Trophoblast cell (in vitro differentiated cells and primary cell): ENCODE results near the gene CACNA2D3.
A peak's percentile ranks its signal among the peaks of the same experiment; 100 is the strongest.

ENCODE experiments used
- DNase-seq, 2 donors: peaks; one replicate each; pipeline ENCODE4 v3.0.0-alpha.2; 2016
- H2AFZ ChIP-seq: 2 replicates; pipeline ENCODE4 v1.6.1; 2013; ENCODE audit warnings: low read length, moderate library complexity, mild to moderate bottlenecking; ENCODE audit not compliant: insufficient read depth, poor library complexity
- H2AK5ac ChIP-seq: 2 replicates; pipeline ENCODE4 v1.6.1; 2013; ENCODE audit warnings: mild to moderate bottlenecking, low read length
- H2BK120ac ChIP-seq: 2 replicates; pipeline ENCODE4 v1.6.1; 2013; ENCODE audit warnings: low read length, mild to moderate bottlenecking, moderate library complexity; ENCODE audit not compliant: insufficient read depth, poor library complexity
- H2BK12ac ChIP-seq: 2 replicates; pipeline ENCODE4 v1.6.1; 2013; ENCODE audit warnings: mild to moderate bottlenecking, low read length, moderate library complexity
- H2BK5ac ChIP-seq: 2 replicates; pipeline ENCODE4 v1.6.1; 2013; ENCODE audit warnings: low read length, low read depth, moderate library complexity, mild to moderate bottlenecking; ENCODE audit not compliant: poor library complexity
- H3K14ac ChIP-seq: 2 replicates; pipeline ENCODE4 v1.6.1; 2013; ENCODE audit warnings: mild to moderate bottlenecking, low read length
- H3K18ac ChIP-seq: 2 replicates; pipeline ENCODE4 v1.6.1; 2013; ENCODE audit warnings: mild to moderate bottlenecking, low read length
- H3K23ac ChIP-seq: 2 replicates; pipeline ENCODE4 v1.6.1; 2013; ENCODE audit warnings: low read length
- H3K27ac ChIP-seq: 2 replicates; pipeline ENCODE4 v1.5.1; 2013; ENCODE audit warnings: low read depth, mild to moderate bottlenecking, inconsistent platforms, low read length, moderate library complexity
- H3K27me3 ChIP-seq: 2 replicates; pipeline ENCODE4 v1.6.1; 2013; ENCODE audit warnings: inconsistent platforms, mild to moderate bottlenecking, low read length, moderate library complexity; ENCODE audit not compliant: insufficient read depth
- H3K36me3 ChIP-seq, 2 experiments: 1 replicate in 1 of 2; 2 replicates in 1 of 2; pipeline ENCODE4 v1.6.1; 2013; ENCODE audit warnings: low read length in 2 of 2, mild to moderate bottlenecking in 2 of 2, moderate library complexity in 1 of 2; ENCODE audit not compliant: insufficient read depth in 2 of 2, control insufficient read depth in 1 of 2
- H3K4ac ChIP-seq: 2 replicates; pipeline ENCODE4 v1.6.1; 2013; ENCODE audit warnings: low read depth, mild to moderate bottlenecking, low read length, moderate library complexity
- H3K4me1 ChIP-seq, 2 experiments: 1 replicate in 1 of 2; 2 replicates in 1 of 2; pipeline ENCODE4 v1.6.1; 2013; ENCODE audit warnings: low read length in 2 of 2, mild to moderate bottlenecking in 2 of 2, moderate library complexity in 1 of 2; ENCODE audit not compliant: insufficient read depth in 2 of 2, control insufficient read depth in 1 of 2
- H3K4me2 ChIP-seq: 2 replicates; pipeline ENCODE4 v1.6.1; 2013; ENCODE audit warnings: inconsistent platforms, mild to moderate bottlenecking, low read length, moderate library complexity
- H3K4me3 ChIP-seq: 2 replicates; pipeline ENCODE4 v1.5.1; 2013; ENCODE audit warnings: mild to moderate bottlenecking, low read depth, low read length, inconsistent platforms
- H3K79me1 ChIP-seq: one replicate; pipeline ENCODE4 v1.6.1; 2013; ENCODE audit warnings: low read length
- H3K79me2 ChIP-seq: 2 replicates; pipeline ENCODE4 v1.6.1; 2013; ENCODE audit warnings: low read length, mild to moderate bottlenecking; ENCODE audit not compliant: control insufficient read depth, insufficient read depth, poor library complexity
- H3K9ac ChIP-seq: 2 replicates; pipeline ENCODE4 v1.6.1; 2013; ENCODE audit warnings: mild to moderate bottlenecking, low read length
- H3K9me3 ChIP-seq: 2 replicates; pipeline ENCODE4 v1.6.1; 2013; ENCODE audit warnings: low read depth, mild to moderate bottlenecking, control low read depth, inconsistent platforms, low read length; ENCODE audit not compliant: insufficient read depth
- H4K12ac ChIP-seq: 2 replicates; pipeline ENCODE4 v1.6.1; 2013; ENCODE audit warnings: low read depth, mild to moderate bottlenecking, low read length, moderate library complexity
- H4K8ac ChIP-seq: 2 replicates; pipeline ENCODE4 v1.6.1; 2013; ENCODE audit warnings: low read depth, mild to moderate bottlenecking, low read length, moderate library complexity
- H4K91ac ChIP-seq: one replicate; pipeline ENCODE4 v1.6.1; 2013; ENCODE audit warnings: low read depth, mild to moderate bottlenecking, low read length, moderate library complexity
- WGBS: extraction: QIAGEN DNeasy Blood & Tissue Kit; methylation state at CpG from one replicate; pipeline ENCODE4 v1.1.7; 2013; ENCODE audit warnings: missing lambda C conversion rate; ENCODE audit not compliant: insufficient read length, insufficient coverage; ENCODE audit errors: extremely low coverage; 5-methylcytosine and 5-hydroxymethylcytosine counted together

The CACNA2D3 gene

GRCh38 chr3:54985856-54986255 lies 863.5 kb downstream of the CACNA2D3 start:
- no peak for DNase-seq
- H3K4ac ChIP-seq, result no peak overlapping the region
- peaks cover 37% of the 10 kb centered on the region for H3K79me1 ChIP-seq
- H2BK12ac ChIP-seq, result peak overlapping the region; percentile 83
- no peak overlapping the region for H4K12ac ChIP-seq
- H3K9me3 ChIP-seq, result no peaks in the 10 kb centered on the region
- H4K91ac ChIP-seq, result peak overlapping the region; percentile 25
- no peaks in the 10 kb centered on the region for H3K36me3 ChIP-seq
- H2BK120ac ChIP-seq, result peak overlapping the region; percentile 26
- H3K4me3 ChIP-seq, result no peak overlapping the region
- H3K79me2 ChIP-seq, result no peaks in the 10 kb centered on the region
- no peak overlapping the region for H4K8ac ChIP-seq
- no peak overlapping the region for H3K18ac ChIP-seq
- no peak overlapping the region for H3K23ac ChIP-seq
- H2AFZ ChIP-seq, result no peak overlapping the region
- H2AK5ac ChIP-seq, result peak overlapping the region; percentile 7
- H3K14ac ChIP-seq, result peak overlapping the region; percentile 62
- peaks cover 4 to 22% of the 10 kb centered on the region in 2 experiments for H3K4me1 ChIP-seq
- no peaks in the 10 kb centered on the region for H3K27me3 ChIP-seq
- no CpG with 5 or more reads among the region's 4 CpGs for WGBS
- no peak overlapping the region for H3K4me2 ChIP-seq
- H3K27ac ChIP-seq, result no peak overlapping the region
- H2BK5ac ChIP-seq, result no peak overlapping the region
- H3K9ac ChIP-seq, result no peak overlapping the region

GRCh38 chr3:54986294-54986693 lies 863.9 kb downstream of the CACNA2D3 start:
- Histone ChIP-seq H4K91ac (peak overlapping the region; percentile 25), H3K4ac (no peak overlapping the region), H3K27me3 (no peaks in the 10 kb centered on the region), H2AK5ac (peak overlapping the region; percentile 7), H2BK12ac (peak overlapping the region; percentile 83), H3K9ac (no peak overlapping the region), H3K4me1 (peaks cover 4 to 22% of the 10 kb centered on the region in 2 experiments), H3K4me3 (no peak overlapping the region), H2BK120ac (peak overlapping the region; percentile 26), H3K36me3 (no peaks in the 10 kb centered on the region), H3K4me2 (no peak overlapping the region), H3K23ac (no peak overlapping the region), H3K79me2 (no peaks in the 10 kb centered on the region), H2BK5ac (no peak overlapping the region), H3K79me1 (peaks cover 35% of the 10 kb centered on the region), H3K14ac (peak overlapping the region; percentile 62), H3K18ac (no peak overlapping the region), H2AFZ (no peak overlapping the region), H3K9me3 (no peaks in the 10 kb centered on the region), H3K27ac (no peak overlapping the region), H4K12ac (no peak overlapping the region), H4K8ac (no peak overlapping the region)
- WGBS, result no CpG with 5 or more reads among the region's 4 CpGs
- DNase-seq, result no peak

GRCh38 chr3:54987719-54988118 lies 865.4 kb downstream of the CACNA2D3 start:
- no peak for DNase-seq
- H3K9ac ChIP-seq, result no peak overlapping the region
- H3K4ac ChIP-seq, result no peak overlapping the region
- no CpG with 5 or more reads among the region's 4 CpGs for WGBS
- H2BK5ac ChIP-seq, result peak overlapping the region; percentile 32
- peaks cover 2 to 14% of the 10 kb centered on the region in 2 experiments for H3K4me1 ChIP-seq
- peak overlapping the region; percentile 20 for H4K8ac ChIP-seq
- H2AFZ ChIP-seq, result no peak overlapping the region
- H3K4me3 ChIP-seq, result no peak overlapping the region
- no peak overlapping the region for H3K23ac ChIP-seq
- H3K27ac ChIP-seq, result peak overlapping the region; percentile 38
- no peak overlapping the region for H2AK5ac ChIP-seq
- H3K14ac ChIP-seq, result no peak overlapping the region
- no peak overlapping the region for H2BK12ac ChIP-seq
- no peak overlapping the region for H3K18ac ChIP-seq
- H3K79me2 ChIP-seq, result no peaks in the 10 kb centered on the region
- no peak overlapping the region for H2BK120ac ChIP-seq
- H3K79me1 ChIP-seq, result peaks cover 29% of the 10 kb centered on the region
- no peaks in the 10 kb centered on the region for H3K27me3 ChIP-seq
- no peak overlapping the region for H3K4me2 ChIP-seq
- H4K12ac ChIP-seq, result no peak overlapping the region
- no peaks in the 10 kb centered on the region for H3K36me3 ChIP-seq
- peak overlapping the region; percentile 29 for H4K91ac ChIP-seq
- H3K9me3 ChIP-seq, result no peaks in the 10 kb centered on the region

DNA sequence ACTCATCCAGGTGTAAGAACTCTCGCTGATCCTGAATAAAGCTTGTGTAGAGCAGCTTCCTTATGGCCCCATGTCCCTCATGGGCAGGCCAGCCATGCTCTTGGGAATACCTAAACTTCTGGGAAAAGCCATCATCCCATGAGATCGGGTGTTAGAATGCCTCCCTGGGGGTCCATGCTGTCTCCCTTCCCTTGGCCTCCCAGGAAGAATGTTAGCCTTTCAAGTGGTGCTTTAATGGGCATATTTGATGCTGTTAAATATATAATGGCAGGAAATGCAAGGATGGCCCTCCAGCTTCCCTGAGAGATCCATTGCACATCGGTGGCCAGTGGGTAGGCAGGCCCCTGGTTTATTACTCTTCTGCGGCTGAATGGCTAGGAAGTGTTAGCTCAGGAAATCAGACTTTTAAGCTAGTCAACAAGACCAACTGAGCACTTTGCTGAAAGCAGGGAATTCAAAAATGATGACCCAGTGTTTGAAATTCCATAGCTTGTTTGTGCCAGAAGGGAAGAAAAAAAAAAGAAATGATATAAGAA lies 866.0 kb downstream of the CACNA2D3 start:
- no peak overlapping the region for H3K27ac ChIP-seq
- peak overlapping the region; percentile 55 for H3K14ac ChIP-seq
- H3K18ac ChIP-seq, result no peak overlapping the region
- H3K9me3 ChIP-seq, result no peaks in the 10 kb centered on the region
- H3K9ac ChIP-seq, result no peak overlapping the region
- no peak for DNase-seq
- no peak overlapping the region for H3K4me2 ChIP-seq
- no peak overlapping the region for H3K4me3 ChIP-seq
- peak overlapping the region; percentile 81 for H2BK12ac ChIP-seq
- peak overlapping the region; percentile 70 for H2BK120ac ChIP-seq
- H4K12ac ChIP-seq, result no peak overlapping the region
- H3K4me1 ChIP-seq, result peaks cover 7 to 18% of the 10 kb centered on the region in 2 experiments
- peak overlapping the region; percentile 7 for H2AK5ac ChIP-seq
- H3K36me3 ChIP-seq, result no peaks in the 10 kb centered on the region
- H3K27me3 ChIP-seq, result no peaks in the 10 kb centered on the region
- H2AFZ ChIP-seq, result no peak overlapping the region
- peaks cover 4% of the 10 kb centered on the region for H3K79me2 ChIP-seq
- H3K79me1 ChIP-seq, result peaks cover 33% of the 10 kb centered on the region
- no CpG with 5 or more reads among the region's 4 CpGs for WGBS
- H2BK5ac ChIP-seq, result peak overlapping the region; percentile 8
- peak overlapping the region; percentile 13 for H4K91ac ChIP-seq
- no peak overlapping the region for H4K8ac ChIP-seq
- H3K23ac ChIP-seq, result no peak overlapping the region
- H3K4ac ChIP-seq, result no peak overlapping the region
